Activated CD4-positive, CD25-positive, alpha-beta regulatory T cell treated with anti-CD3 and anti-CD28 coated beads, Interleukin-2, amount 50 U/mL, for 72 hours (primary cell): ENCODE measurements around the gene EIF2A.
"Not testable (repeated sequence)": the region's sequence is repeated elsewhere in the genome, so short reads cannot be mapped to it uniquely, and the experiment has no call there.

Experiments
- DNase-seq: peaks from one replicate; pipeline ENCODE4 v3.0.0; 2021

EIF2A gene

DNA sequence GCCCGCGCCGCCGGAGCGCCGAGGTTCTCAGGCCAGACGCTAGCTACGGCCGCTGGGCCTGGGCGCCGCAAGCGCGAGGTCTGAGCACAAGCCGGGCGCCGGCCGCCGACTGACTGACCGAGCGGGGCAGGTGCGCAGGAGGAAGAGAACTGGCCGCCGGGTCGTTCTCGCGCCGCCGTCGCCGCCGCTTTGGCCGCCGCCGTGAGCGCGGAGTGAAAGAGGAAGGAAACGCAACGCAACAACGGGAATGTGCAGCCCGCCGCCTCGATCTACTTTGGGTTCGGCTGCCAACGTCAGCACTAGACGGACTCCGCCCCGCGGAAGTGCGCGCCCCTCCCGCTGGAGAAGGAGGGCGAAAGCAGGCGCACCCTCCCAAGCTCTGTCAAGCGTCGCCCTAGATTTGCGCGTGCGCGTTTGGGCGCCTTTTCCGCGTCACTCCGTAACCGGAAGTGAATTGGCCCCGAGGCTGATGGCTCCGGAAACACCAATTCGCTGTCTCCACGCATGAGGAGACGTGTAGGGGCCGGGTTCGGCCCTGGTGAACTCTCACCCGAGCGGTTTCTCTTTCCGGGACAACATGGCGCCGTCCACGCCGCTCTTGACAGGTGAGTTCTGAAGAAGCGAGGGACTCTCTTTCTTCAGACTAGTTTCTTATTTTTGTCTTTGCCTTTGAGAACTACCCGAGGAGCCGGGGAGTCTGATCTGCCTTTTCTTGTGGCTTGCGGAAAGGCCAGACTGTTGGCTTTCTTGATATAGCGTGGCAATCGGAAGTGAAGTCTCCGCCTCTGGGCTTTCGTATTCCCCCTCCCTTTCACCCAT, at the start of gene EIF2A, which contains the start of gene SERP1:
Gene EIF2A, plus strand, starts transcription at position 562 of the 819 bp plus-strand sequence. Its CDS starts 16 bp downstream, at position 578.
Gene SERP1, minus strand, starts transcription at position 271 of the 819 bp plus-strand sequence. CDS start 361 bp downstream, outside the sequence.
- DNase-seq: peak; percentile 97

DNA sequence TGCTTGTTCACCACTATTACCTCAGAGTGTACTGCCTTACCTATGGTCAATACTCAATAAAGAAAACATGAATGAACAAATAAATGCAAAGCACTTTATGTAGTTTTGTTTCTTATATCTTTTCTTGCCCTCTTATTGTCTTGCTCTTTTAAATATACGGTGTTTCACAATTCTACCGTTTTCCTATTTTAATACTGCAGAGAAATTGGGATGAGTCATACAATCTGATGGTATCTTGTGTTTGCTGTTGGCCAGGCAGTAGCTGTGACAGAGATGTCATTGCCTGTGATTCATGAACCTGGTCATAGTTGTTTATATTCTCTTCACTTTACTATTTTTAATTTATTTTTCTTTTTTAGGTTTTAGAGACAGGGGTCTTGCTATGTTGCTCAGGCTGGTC, 48.6 kb upstream of the EIF2A start:
- no peak for DNase-seq

DNA sequence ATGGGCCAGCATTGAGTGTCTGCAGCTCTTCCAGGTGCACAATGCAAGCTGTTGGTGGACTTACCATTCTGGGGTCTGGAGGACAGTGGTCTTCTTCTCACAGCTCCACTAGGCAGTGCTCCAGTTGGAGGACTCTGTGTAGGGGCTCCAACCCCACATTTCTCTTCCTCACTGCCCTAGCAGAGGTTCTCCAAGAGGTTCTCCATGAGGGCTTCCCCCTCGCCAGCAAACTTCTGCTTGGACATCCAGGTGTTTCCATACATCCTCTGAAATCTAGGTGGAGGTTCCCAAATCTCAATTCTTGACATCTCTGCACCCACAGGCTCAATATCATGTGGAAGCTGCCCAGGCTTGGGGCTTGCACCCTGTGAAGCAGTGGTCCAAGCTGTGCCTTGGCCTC, 45.6 kb upstream of the EIF2A start:
- not testable (repeated sequence) for DNase-seq

DNA sequence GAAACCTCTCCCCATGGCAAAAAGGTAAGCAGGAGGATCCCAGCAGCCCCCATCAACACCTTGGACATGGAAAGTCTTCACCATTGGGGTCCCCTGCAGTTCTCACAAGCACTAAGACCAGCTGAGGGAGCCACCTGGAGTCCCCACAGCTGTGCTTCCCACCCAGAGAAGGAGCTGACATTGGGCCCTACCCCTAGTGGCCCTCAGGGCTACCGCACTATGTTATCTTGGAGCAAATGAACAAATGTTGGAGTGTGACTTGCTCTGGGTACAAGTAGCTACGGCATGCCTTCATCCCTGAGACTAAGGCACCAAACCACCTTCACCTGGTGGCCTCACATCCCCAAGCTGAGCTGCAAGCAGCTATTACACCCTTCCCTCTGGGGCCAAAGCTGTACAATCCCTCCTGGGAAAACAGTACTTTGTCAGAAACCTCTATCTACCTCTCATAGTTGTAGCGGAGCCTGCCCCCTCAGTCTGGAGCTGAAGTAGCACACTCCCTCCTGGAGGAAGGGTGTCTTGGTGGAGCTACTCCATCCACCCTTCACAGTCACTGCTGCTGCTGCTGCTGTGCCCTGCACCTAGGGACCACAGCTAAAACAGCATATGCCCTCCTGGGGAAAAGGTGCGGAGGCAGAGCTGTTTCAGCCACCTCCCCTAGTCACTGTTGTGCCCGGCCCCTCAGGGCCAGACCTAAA, 43.0 kb upstream of the EIF2A start:
- DNase-seq: no peak

DNA sequence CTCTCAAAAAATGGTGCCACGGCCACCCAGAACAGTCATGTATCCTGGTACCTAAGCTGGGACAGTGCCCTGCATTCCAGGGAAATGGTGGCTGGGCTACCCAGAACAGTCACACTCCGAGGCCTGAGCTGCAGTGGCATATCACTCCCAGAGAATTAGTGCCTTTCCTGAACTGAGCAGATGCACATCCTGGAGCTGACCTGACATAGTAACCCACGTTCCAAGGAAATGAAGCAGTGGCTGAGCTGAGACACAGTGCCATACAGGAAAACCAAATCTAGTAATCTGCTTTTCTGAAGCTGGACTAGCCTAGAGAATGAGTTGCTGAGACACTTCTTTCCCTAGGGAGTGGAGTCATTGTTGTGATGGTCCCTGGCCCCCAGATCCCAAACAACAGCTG, 42.1 kb upstream of the EIF2A start:
- no peak for DNase-seq

DNA sequence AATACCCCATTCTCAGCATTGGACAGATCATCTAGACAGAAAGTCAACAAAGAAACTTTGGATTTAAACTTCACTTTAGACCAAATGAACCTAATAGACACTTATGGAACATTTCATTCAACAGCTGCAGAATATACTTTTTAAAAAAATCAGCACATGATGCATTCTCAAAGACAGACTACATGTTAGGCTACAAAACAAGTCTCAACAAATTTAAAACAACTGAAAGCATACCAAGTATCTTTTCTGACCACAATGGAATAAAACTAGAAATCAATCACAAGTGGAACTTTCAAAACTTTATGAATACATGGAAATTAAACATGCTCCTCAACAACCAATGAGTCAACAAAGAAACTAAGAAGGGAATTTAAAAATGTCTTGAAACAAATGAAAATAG, 38.2 kb upstream of the EIF2A start:
- DNase-seq: no peak

DNA sequence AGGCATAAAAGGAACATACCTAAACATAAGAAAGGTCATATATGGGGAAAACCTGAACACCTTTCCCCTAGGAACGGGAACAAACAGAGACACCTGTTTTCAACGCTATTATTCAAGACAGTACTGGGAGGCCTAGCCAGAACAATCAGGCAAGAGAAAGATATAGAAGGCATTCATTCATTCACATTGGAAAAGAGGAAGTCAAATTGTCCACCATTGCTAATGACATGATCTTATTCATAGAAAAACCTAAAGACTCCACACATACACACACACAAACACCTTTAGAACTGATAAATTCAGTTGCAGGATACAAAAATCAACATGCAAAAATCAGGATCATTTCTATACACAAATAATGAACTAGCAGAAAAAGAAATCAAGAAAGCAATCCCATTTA, 36.8 kb upstream of the EIF2A start:
- no peak for DNase-seq

DNA sequence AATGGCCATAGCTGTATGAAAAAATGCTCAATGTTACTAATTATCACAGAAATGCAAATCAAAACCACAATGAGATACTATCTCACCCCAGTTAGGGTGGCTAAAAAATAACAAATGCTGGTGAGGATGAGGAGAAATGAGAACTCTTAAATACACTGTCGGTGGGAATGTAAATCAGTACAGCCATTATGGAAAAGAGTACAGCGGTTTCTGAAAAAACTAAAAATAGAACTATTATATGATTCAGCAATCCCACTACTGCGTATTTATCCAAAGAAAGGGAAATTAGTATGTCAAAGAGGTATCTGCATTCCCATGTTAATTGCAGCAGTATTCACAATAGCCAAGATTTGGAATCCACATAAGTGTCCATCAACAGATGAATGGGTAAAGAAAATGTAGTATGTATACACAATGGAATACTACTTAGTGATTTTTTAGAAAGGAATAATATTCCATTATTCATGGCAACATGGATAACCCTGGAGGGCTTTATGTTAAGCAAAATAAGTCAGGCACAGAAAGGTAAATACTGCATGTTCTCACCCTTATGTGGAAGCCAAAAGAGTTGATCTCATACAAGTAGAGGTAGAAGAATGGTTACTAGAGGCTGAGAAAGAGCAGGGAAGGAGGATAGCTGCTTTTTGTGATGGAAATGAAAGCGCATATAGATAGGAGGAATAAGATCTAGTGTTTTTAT, 35.3 kb upstream of the EIF2A start:
- DNase-seq: no peak

DNA sequence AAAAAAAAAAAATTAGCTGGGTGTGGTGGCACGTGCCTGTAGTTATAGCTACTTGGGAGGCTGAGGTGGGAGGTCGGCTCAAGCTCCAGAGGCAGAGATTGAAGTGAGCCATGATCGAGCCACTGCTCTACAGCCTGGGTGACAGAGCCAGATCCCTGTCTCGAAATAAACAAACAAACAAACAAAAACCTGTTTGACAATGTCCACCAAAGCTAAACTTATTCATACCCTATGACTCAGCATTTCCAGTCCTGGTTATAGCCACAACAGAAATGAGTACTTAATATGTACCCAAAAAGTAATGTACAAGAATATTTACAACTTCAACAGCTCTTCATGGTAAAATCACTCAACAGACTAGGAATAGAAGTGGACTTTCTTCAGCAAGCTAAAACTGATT, 31.4 kb upstream of the EIF2A start:
- DNase-seq: no peak

DNA sequence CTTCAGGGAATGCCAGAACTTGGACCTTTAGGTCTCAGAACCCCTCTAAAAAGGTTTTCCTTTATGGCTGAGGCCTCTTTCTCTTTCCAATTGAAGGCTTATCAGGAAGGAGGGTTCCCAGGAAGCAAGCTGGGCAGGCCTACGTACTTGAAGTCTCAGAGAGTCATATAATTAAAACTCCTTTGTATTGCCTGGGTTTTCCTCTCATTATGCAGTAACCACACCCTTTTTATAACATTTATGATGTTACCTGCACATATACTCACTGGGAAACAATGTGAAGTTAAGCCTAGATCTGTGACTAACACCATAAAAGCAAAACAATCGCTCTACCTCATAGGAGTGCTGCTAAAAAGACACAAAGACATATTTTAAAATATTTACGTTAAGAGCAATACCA, 27.6 kb upstream of the EIF2A start:
- no peak for DNase-seq

DNA sequence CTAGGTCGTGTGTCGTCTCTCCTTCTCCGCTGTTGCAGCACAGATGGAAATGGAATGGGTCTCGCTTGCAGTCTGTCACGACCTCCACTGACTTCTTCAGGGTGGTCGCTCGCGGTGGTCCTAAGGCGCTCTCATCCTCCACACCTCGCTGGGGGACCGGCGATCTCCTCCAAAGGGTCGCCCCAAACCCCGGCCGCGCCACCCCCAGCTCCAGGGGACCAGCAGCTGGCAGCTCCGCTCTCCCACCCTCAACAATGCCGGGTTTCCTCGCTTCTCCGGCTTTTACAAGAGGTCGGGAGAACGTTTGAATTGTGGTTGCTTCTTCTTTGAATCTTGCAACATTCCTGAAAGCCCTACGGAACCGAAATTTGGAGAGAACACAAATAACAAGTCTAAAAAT, 26.2 kb upstream of the EIF2A start:
- DNase-seq: no peak

DNA sequence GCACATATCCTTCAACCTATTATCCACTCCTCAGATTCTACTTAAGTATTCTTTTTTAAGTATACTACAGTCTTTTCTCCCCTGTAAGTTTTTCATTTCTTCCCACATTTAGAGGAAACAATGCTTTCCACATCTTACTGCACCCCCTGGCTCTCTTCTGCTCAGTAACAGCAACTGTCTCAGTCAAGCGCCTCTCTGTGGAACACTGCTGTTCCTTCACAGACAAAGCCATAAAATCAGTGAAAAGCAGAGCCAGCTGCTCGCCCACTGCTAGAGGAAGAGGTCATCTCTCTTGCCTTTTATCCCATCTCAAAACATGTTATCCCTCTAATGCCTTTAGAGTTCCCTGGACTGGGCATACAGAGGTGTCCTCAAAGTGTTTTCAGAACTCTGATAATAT, 25.1 kb upstream of the EIF2A start:
- no peak for DNase-seq

DNA sequence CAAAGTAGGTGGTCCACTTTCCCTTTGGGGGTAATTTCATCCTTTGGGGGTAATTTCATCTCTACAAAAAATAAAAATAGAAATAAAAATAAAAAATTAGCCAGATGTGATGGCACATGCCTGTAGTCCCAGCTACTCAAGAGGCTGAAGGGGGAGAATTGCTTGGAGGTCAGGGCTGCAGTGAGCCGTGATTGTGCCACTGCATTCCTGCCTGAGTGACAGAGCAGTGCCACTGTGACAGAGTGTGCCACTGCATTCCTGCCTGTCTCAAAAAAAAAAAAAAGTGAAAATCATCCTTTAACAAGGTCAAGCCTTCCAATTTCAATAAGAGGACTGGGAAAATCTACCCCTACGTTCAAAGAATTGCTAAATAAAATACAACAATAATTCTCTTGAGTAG, 23.0 kb upstream of the EIF2A start:
- DNase-seq: no peak

DNA sequence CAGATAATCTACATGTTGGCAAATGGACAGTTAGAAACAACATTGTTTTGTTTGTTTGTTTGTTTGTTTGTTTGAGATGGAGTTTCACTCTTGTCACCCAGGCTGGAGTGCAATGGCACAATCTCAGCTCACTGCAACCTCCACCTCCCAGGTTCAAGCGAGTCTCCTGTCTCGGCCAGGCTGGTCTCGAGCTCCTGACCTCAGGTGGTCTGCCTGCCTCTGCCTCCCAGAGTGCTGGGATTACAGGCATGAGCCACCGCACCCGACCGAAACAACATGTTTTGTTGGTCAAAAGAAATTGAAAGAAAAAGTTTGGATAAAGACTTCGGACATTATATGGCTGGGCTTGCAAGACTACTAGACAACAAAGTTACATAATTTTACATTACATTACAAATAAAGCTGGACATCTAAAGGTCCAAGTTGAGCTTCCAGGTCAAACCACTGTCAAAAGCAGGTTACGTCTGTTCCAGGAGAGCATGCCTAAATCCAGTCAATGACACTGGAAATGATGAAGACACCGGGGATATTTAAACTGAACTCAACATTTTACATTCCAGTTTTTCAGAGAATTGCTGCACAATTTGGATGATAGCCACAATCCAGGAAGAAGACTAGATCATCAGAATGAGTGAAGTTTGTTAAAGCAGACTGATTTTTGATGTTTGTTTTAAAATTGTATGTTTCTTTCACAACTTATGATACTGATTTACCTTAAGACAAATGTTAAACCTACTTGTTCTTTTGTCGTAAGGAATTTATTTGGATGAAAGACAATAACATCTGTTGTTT, 18.9 kb upstream of the EIF2A start:
- no peak for DNase-seq

DNA sequence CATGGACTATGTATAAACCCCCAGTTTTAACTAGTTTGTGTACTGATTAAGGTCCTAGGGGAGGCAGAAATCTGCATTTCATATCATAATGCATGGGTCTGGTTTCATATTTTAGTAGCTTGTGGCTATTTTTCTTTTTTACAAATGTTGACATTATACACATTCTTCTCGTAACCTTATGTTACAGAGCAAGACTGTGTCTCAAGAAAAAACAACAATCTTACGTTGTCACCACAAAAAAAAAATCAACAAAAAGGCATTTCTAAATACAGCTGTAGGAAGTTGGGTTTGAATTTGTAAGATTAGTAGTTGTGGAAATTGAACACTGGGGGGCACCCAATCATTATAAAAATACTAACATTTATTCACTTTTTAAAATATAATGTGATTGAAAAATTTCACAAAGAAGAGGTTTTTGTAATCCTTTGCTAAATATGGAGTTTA, 18.2 kb upstream of the EIF2A start:
- DNase-seq: no peak

DNA sequence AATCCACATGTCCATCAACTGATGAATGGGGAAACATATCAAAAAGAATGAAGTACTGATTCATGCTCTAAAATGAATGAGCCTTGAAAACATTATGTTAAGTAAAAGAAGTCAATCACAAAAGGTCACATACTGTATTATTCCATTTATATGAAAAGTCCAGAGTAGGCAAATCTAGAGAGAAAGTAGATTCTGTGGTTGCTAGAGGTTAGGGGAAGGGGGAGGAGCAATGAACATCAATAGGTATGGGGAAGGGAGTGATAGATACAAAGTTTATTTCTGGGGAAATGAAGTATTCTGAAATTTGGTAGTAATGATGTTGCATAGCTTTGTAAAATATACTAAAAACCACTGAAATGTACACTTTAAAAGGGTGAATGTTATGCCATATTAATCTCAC, 14.8 kb upstream of the EIF2A start:
- no peak for DNase-seq

DNA sequence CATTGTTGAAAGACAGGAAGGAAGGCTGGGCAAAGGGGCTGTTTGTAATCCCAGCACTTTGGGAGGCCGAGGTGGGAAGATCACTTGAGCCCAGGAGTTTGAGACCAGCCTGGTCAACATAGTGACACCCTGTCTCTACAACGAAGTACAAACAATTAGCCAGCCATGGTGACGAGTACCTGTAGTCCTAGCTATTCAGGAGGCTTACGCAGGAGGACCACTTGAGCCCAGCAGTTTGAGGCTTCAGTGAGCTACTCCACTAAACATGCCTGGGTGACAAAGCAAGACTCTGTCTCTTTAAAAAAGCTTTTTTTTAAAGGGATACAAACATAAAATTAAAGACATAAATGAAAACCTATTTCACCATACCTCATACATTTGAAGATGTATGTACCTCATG, 11.4 kb upstream of the EIF2A start:
- DNase-seq: no peak

DNA sequence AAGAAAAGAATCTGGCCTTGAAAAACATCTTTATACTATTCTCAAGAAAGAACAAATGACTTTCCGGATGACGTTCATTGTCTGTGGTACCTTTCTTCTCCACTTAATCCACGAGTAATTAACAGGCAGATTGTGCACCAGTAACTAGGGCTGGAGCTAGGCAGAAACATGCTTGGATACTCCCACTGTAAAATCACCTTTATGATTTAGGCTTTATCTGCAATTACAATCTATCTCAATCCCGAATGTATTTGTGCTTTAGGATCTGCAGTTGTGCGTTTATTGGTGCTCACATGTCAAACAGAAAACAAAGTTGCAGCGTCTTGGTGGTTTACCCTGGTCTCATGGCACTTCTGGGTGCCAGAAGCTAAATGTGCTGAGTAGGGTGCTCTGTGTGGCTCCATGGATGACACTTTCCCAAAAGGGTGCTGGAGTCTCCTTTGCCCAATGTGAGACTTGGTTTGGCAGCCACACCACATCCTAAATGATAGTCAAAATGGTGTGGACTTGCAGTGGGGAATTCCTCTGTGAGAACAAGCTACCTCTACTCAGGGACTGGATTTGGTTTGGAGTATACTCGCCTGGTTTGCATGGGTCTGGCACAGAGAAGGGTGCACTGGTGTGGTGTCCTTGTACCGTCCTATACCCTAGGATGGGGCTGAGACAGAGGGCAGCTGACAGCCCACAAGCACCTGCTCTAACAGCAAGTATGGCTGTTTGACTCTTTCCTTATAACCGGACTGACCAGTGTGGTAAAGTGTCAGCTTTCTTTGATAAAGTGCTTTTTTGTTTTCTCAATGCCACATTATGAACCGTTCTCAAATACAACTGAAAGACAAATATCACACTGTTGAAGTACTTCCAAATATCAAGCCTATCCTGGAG, 8.0 kb upstream of the EIF2A start:
- no peak for DNase-seq

DNA sequence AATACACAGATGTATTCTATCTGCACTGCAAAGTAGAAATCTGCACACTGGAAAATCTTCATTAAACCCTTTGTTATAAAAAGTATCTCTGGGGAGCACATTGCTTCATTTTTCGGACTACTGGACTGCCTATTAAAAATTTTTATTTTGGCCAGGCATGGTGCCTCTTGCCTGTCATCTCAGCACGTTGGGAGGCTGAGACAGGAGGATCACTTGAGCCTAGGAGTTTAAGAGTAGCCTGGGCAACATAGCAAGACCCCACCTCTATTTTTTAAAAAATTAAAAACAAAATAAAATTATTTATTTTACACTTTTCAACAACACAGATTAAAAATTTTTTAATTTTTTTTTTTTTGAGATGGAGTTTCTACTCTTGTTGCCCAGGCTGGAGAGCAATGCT, 6.3 kb upstream of the EIF2A start:
- DNase-seq: no peak

DNA sequence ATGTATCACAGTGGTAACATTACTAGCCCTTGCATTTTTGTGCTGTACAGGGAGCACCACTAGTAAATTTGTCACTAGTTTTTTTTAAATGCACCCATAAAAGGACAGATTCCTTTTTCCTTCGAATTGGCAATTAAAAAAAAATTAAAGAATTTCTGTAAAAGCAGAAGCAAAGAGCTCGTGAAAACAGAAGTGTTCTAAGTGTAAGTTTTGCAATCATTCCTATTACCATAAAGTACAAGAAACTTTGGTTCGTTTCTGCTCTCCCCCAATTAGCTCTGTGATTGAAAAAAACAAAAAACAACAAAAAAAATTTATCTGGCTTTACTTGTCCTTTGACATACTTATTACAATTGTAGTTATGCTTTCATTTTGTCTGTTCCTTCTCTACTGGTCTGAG, 5.6 kb upstream of the EIF2A start:
- no peak for DNase-seq

DNA sequence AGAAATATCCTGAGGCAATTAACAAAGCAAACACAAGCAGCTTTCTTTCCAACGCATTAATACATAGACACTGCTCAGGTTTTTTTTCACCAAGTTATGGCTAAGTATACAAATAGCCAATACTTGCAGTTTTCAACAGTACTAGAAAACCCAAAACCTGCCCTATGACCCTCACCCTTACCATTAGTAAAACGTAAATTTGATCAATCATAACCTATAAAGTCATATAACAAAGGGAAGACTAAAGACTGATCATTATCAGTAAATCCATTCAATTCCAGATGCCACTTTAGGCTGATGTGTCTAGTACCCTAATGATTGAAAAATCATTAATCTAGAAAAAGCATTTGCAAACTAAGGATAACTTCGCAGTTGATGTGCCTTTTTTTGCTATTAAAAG, 3.5 kb upstream of the EIF2A start:
- no peak for DNase-seq

DNA sequence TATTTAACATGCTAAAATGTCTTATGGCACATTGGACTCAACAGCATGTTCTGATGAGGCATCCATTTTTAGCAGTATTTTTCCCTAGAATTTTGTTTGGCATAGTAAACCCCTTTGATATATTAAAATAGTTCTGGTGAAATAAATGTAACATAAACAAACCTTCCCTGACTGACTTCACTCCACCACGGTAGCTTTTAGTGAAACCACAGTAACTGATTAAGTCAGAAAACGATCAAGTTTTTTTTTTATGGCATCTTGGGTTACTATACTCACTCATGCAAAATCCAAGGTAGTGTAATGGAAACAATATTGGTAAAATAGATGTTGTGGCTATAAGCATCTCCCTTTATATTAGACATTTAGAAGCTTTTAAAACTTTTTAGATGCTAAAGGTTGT, 3.1 kb upstream of the EIF2A start:
- DNase-seq: no peak
